ENCODE data around the gene RNF220.

The RNF220 gene

GRCh38 chr1:44436401-44437106 is 31.5 kb downstream of the RNF220 start:
- no peak for DNase-seq

DNA sequence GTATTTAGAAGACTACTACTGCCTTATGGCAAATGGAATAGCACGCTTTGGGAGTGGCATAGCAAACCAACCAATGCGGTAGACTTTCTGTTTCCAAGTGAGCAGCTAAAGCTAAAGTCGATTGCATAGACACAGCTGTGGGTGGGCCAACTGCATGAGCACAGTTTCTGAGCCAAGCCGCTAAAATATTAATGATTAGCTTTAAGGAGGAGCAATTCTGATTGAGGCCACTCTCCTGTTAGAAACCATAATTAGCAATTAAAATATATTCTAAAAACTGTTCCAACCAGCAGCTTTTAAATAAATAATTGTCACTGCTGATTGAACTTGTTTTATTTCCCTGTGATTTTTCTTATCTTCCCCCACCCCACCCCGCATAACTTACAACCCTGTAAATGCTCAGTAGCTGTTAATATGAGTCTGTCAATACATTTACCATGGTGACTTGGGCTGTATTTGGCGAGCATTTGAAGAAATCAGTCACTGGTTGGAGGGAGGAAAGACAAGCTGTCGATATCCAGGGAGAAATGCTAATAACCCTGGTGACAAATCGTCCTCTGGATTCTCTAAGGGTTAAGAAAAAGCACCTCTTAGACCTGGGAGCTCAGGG is 32.2 kb downstream of the RNF220 start:
- DNase-seq, result no peak

DNA sequence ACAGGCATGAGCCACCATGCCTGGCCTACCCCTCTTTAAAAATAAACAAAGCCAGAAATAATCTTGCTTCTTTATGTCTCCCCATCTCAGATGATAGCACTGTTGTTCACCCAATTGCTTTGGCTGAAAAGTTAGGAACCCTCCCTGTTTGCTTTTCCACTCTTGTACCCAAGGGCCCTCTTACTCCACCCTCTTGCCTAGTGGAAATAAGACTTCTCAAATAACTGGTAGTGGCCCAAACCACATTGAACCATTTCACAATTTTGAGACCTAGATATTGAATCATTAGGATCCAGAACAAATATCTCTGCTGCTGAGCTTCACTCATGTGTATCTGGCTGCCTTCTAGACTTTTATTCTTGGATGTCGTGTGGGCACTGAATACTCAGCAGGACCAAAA is 37.7 kb downstream of the RNF220 start:
- no peak for DNase-seq

DNA sequence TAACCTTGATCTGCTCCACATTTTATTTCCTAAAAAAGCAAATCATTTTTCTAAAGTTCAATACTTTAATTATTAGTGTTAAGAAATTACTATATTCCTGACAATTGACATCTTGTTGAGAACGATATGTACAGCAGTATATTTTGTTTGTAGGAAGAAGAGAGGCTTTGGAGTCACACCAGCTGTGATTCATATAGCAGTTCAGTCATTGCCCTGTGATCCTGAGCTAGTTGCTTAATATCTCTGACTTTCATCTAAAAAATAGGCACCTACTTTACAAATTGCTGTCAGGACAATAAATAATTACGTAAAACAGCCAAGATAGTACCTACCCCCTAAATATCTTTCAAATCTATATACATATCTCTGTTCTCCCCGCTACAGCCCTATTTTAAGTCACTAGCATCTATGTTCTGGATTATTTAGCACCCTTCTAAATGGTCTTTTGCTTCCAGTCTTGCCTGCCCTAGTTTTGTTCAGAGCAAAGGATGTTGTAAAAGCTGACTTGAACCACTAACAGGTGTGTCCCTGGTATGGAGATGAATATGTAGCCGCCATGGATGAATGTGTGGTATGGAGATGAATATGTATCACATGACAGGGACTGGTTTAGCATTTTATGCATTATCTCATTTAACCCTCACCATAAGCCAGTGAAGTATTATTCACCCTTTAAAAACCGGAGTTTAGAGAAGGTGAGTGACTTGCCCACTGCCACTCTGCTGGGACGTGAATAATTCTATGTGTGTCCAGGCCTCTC is 42.2 kb downstream of the RNF220 start:
- DNase-seq, result no peak

DNA sequence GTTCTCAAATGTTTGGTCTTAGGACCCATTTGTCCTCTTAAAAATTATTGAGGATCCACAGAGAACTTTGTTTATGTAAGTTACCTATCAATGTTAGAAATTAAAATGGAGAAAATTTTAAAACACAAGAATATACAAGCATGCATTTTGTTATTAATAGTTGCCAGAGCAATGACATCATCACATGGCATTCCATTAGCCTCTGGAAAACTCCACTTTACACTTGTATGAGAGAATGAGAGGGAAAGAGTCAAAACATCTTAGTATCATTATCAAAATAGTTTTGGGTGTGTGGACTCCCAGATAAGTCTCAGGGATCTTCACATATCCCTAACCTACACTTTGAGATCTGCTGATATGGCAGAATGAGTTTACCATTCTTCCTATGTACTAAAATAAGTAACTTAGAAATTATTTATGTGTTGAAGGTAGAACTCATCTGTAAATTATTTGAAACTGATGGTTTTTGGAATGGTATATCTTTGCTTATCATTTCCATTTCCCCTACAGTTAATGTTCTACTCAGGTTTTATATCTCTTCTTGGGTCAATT is 48.8 kb downstream of the RNF220 start:
- no peak for DNase-seq

DNA sequence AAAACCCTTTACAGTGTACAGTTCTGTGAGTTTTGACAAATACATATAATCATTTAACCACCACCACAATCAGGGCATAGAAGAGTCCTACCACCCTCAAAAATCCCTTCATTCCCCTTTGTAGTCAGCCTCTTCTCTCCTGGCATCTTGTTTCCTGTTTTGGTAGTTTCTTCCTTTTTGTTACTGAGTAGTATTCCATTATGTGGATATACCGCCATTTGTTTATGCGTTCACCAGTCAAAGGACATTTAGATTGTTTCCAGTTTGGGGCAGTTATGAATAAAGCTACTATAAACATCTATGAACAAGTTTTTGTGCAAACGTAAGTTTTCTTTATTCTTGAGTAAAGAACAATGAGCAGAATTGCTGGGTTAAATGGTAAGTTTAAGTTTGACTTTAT is 49.6 kb downstream of the RNF220 start:
- DNase-seq, result no peak

- peak; percentile 3 for DNase-seq
Observed at GRCh38 chr1:44460107-44460882, 55.2 kb downstream of the RNF220 start.

DNA sequence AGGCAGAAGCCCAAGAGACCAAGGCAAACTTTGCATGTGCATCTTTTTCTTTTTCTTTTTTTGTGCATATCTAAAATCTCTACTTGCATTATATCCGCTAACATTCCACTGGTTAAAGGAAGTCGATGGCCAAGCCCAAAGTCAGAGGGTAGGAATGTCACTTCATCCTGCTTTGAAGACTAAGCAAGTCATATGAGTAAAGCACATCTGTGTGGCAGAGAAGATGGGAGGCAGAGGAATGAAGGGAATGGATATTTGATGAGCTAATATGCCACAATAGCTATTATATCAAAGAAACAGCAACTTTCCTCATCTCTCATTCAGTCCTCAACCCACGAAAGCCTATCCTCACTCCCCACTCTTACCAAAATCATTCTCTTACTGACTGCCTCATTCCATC is 59.3 kb downstream of the RNF220 start:
- DNase-seq, result no peak

- no peak for DNase-seq
Observed at GRCh38 chr1:44467566-44467965, 62.5 kb downstream of the RNF220 start.

DNA sequence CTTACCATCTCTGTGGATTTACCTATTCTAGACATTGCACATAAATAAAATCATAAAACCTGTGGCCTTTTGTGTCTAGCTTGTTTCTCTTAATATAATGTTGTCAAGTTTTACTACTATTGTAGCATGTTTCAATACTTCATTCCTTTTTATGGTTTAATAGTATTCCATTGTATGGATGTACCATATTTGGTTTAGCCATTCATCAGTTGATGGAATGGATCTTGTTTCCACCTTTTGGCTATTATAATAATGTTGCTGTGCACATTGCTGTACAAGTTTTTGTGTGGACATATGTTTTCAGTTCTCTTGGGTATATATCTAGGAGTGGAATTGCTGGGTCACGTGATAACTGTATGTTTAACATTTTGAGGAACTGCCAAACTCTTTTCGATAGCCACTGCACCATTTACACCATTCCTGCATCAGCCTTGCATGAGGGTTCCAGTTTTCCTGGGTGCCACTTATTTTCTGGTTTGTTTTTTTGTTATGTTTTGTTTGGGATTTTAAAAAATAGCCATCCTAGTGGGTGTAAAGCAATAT is 66.9 kb downstream of the RNF220 start:
- DNase-seq, result no peak

- no peak for DNase-seq
Observed at GRCh38 chr1:44472620-44473525, 67.8 kb downstream of the RNF220 start.

GRCh38 chr1:44476891-44477290 is 71.8 kb downstream of the RNF220 start:
- no peak for DNase-seq

DNA sequence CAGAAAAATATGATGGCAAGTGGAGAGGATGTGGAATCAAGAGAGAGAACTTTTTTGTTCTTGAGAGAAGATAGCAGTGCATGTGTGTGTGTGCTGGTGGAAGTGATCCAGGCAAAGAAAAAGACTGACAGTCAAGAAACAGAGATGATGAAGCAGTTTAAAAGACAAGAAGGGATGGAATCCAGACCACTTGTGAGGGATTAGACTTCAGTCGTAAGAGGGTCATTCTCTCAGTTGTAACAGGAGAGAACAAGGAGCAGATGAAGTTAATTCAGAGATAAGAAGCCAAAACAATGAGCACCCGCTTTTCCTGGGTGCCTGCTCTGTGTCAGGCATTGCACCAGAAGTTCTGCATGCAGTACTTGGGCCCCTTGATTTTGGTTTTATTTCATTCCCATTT is 76.6 kb downstream of the RNF220 start:
- no peak for DNase-seq

DNA sequence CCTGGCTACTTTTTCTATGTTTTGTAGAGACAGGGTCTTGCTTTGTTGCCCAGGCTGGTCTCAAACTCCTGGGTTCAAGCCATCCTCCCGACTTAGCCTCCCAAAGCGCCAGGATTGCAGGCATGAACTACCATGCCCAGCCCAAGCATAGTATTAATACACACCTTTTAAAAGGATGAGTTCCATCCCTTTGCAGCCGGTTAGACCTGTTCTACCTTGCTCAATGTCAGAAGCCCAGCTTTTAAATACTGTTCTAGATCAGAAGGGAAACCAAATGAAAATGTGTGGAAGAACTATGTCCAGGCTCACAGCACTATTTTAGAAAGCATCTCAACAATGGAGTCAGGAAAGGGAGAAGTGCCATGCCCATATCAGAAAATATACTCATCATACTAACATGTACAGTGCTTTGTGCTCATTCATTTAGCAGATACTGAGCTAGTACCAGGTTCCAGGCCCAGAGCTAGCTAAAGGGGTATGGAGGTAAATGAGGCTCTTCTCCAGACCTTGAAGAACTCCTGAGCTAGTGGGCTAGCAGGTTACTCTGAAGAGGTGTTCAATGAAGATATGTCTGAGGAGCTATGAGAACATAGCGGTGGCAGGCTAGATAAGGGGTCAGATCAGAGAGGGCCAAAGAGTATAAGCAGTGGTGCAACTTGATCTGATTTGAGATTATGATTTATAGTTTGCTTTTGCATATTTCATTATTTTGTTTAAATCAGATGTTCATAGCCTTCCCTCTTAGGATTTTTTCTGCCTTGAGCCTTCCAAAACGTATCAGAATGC is 78.2 kb downstream of the RNF220 start:
- no peak for DNase-seq

DNA sequence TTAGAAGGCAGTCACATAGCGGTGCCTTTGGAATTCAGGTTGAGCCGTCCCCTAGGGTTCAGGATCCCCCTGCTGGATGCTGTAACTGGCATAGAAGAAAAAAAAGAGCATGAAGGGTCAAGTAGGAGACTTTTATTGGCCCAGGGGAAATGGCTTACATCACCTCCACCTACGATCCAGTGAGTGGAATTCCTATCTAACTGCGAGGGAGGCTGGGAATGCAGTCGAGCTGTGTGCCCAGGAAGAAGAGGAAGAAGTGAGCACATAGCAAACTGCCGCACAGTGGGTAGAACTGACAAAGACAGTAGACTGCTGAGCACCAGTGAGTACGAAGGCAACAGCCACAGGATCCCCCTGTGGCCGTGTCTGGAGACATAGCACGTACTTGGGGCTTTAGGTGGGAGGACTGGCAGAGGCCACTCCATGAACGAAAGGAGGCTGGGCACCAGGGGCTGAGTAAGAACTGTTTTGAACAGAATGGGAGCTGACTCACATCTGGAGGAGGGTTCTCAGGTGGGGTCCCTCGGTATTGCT is 79.2 kb downstream of the RNF220 start:
- DNase-seq, result no peak

- peak; percentile 6 for DNase-seq
Observed at GRCh38 chr1:44485229-44485933, 80.3 kb downstream of the RNF220 start.

GRCh38 chr1:44485934-44486460 is 80.9 kb downstream of the RNF220 start:
- no peak for DNase-seq

DNA sequence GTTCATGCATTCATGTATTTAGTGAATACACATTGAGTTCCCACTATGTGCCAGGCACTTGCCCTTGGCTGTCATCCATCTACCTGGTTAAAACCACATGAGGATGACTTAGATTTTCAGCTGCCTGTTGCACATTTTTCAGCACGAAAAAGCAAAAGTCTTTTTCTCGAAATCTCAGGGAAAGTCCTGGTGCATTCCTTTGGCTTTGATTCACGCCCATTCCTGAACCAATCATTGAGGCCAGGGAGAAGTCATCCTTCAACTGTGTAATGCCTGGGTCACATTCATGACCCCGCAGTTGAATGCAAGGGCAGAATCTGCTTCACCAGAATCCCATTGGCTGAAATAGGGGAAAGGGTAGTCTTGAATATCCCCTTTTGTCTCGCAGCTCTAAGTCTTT is 84.4 kb downstream of the RNF220 start:
- DNase-seq, result no peak

- DNase-seq, result no peak
Observed at GRCh38 chr1:44496541-44497171, 91.6 kb downstream of the RNF220 start.
